Measurements from ENCODE around the gene ANKFY1. TPM values are rescaled to one million over a fixed set of nuclear protein-coding genes. Genes with fewer than 3 reads are reported as not detected.

Gene ANKFY1
- total RNA-seq, 1 donor from 2014 or later = 70.3 TPM

GRCh38 chr17:4176808-4177472, 86.8 kb downstream of the ANKFY1 start:
- Histone ChIP-seq H3K9me3 (no peaks in the 10 kb centered on the region), H3K27me3 (ENCODE audit: low read depth) (no peaks in the 10 kb centered on the region), H3K4me3 (no peak overlapping the region), H3K36me3 (peaks cover 98% of the 10 kb centered on the region), H3K4me1 (no peaks in the 10 kb centered on the region), H3K27ac (peak overlapping the region; percentile 4)
- intact Hi-C loops (cut with DNase I) = no loop called here
- ATAC-seq = no peak
- no peak for TF ChIP-seq CTCF (IDR thresholded peaks at IDR 0.05)
- no peak for DNase-seq

DNA sequence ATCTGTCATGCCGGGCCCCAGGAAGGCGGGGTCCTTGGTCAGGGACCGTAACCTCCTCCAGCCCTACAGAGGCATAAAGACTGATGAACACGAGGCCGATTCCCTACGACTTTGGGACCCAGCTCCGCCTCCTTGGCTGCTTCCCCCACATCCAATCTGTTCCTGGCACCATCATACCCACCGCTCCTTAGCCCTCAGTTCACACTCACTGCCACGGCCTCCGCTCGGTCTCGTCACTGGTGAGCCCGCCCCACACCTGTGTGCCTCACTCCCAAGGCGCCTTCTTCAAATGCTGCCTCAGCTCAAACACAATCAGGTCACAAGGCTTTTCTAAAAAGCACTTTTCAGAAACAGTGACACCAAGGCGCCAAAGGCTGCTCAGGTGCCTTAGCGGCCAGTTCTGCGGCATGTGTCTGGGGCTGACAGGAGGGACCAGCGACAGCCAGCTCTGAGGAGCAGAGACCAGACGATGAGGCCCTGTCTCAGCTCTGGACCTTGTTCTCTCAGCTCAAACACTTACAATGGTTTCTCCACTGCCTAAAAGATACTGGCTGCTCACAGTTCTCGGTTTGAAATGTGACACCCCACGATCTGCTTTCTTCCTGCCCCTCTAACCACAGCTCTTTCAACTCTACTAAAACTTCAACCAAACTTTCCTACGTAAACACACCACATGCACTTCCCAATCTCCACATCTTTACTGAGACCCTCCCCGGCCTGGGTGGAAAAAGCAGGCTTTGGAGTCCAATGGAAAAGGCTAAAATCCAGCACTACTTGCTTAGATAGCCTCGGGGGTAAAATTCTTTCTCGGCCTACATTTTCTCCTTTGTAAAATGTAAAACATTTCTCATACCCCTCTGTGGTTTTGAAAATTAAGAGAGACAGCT, 87.6 kb downstream of the ANKFY1 start:
- DNase-seq = no peak
- H3K36me3 ChIP-seq = peaks cover 98% of the 10 kb centered on the region

GRCh38 chr17:4174556-4174955, 89.2 kb downstream of the ANKFY1 start:
- no peak overlapping the region for H3K4me3 ChIP-seq
- intact Hi-C loops (cut with DNase I) = no loop called here
- no peaks in the 10 kb centered on the region for H3K27me3 ChIP-seq (ENCODE audit: low read depth)
- no peak for ATAC-seq
- no peaks in the 10 kb centered on the region for H3K9me3 ChIP-seq
- no peak for TF ChIP-seq CTCF (IDR thresholded peaks at IDR 0.05)
- no peaks in the 10 kb centered on the region for H3K4me1 ChIP-seq
- H3K27ac ChIP-seq = no peak overlapping the region
- peaks cover 100% of the 10 kb centered on the region for H3K36me3 ChIP-seq
- DNase-seq = no peak

More for the DNA sequence above, 87.6 kb downstream of the ANKFY1 start:
- no peak for TF ChIP-seq CTCF (IDR thresholded peaks at IDR 0.05)
- Histone ChIP-seq H3K27ac (peak overlapping the region; percentile 46), H3K4me1 (no peaks in the 10 kb centered on the region), H3K9me3 (no peaks in the 10 kb centered on the region), H3K27me3 (ENCODE audit: low read depth) (no peaks in the 10 kb centered on the region), H3K4me3 (no peak overlapping the region)
- peak in 1 of 2 donors; percentile 20 for ATAC-seq
- intact Hi-C loops (cut with DNase I) = no loop called here

- Histone ChIP-seq H3K9me3 (no peaks in the 10 kb centered on the region), H3K4me1 (no peaks in the 10 kb centered on the region), H3K27me3 (ENCODE audit: low read depth) (no peaks in the 10 kb centered on the region), H3K27ac (no peak overlapping the region), H3K36me3 (peaks cover 100% of the 10 kb centered on the region), H3K4me3 (no peak overlapping the region)
- intact Hi-C loops (cut with DNase I) = no loop called here
- ATAC-seq (no peak), DNase-seq (no peak)
- TF ChIP-seq CTCF (IDR thresholded peaks at IDR 0.05) = no peak
Observed at GRCh38 chr17:4173781-4174180, 90.0 kb downstream of the ANKFY1 start.

DNA sequence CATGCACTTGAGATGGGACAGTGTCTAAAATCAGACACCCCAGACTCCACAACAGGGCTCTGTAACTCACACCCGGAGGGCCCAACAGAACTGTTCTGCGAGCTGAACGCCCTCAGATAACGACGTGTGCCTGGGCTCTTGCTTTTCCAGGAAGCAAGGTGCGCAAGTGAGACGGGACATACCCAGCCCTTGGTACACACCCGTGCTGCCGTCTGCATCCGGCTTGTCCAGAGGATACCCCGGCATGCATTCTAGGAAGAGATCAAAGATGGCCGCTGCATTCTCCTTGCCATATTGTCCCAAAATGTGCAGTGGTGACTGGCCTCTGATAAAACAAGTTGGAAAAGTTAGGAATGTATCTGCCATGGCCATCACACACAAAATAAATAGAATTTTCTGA, 91.4 kb downstream of the ANKFY1 start:
- no peak for ATAC-seq
- H3K36me3 ChIP-seq = peaks cover 100% of the 10 kb centered on the region

More for the DNA sequence above, 91.4 kb downstream of the ANKFY1 start:
- H3K4me3 ChIP-seq = no peak overlapping the region
- no peak for TF ChIP-seq CTCF (IDR thresholded peaks at IDR 0.05)
- no peak for DNase-seq
- no peaks in the 10 kb centered on the region for H3K27me3 ChIP-seq (ENCODE audit: low read depth)
- H3K4me1 ChIP-seq = no peaks in the 10 kb centered on the region
- no peak overlapping the region for H3K27ac ChIP-seq
- intact Hi-C loops (cut with DNase I) = no loop called here
- H3K9me3 ChIP-seq = no peaks in the 10 kb centered on the region

Data from lower lobe of right lung (tissue), 2 donors.